ENCODE data around the gene VAMP2. TPM values are rescaled to one million over a fixed set of nuclear protein-coding genes. Genes with fewer than 3 reads are reported as not detected.

Gene VAMP2
- total and polyA plus RNA-seq, 4 donors: 33.9 to 76.2 (median 45.8) TPM

DNA sequence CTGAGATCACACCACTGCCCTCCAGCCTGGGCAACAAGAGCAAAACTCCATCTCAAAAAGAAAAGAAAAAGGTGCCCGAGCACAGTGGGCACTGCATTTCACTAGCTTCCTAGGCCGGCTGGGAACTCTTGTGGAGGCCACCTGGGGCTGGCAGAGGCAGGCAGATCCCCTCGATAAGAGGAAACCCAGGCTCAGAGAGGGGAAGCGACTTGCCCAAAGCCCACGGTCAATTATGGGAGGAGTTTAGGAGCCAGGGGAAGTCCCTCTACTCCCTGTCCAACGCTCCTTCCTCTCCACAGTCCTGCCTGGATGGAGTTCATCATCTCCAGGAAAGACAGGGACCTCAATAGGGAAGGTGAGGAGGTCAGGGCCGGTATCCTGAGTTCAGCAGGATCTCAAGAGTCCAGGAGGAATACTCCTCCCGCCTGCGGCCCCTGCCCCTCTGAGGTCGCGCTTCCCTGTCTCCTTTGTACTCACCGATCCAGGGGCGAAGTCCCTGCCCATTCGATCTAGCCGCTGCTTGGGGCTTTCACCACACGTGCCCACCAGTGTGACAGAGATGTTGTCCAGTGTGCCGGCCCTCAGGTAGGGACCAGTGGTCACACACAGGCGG, 45.3 kb downstream of the VAMP2 start:
- peaks cover 0 to 57% (median 39%) of the 10 kb centered on the region in 3 donors for H3K27me3 ChIP-seq (ENCODE audit: control insufficient read depth in 3 of 3, insufficient read depth in 3 of 3, low read length in 2 of 3)
- no peak for ATAC-seq (ENCODE audit: insufficient read depth, low FRiP score)
- H3K27ac ChIP-seq (ENCODE audit: low read depth in 1 of 2, low read length in 1 of 2): no peak overlapping the region
- H3K4me1 ChIP-seq (ENCODE audit: control insufficient read depth in 5 of 5, insufficient read depth in 5 of 5, low read length in 5 of 5): peaks cover 0 to 30% (median 10%) of the 10 kb centered on the region in 5 donors
- H3K4me3 ChIP-seq: no peak overlapping the region
- DNase-seq: no peak
- no peaks in the 10 kb centered on the region for H3K9me3 ChIP-seq (ENCODE audit: control insufficient read depth in 4 of 4, insufficient read depth in 3 of 4, low read length in 3 of 4)
- WGBS, 2 donors: 4 to 6% methylated on average over 17 to 18 of the region's 18 CpGs
- H3K36me3 ChIP-seq (ENCODE audit: control insufficient read depth in 4 of 4, insufficient read depth in 4 of 4, low read length in 4 of 4): no peaks in the 10 kb centered on the region
- TF ChIP-seq, protein P1, sequence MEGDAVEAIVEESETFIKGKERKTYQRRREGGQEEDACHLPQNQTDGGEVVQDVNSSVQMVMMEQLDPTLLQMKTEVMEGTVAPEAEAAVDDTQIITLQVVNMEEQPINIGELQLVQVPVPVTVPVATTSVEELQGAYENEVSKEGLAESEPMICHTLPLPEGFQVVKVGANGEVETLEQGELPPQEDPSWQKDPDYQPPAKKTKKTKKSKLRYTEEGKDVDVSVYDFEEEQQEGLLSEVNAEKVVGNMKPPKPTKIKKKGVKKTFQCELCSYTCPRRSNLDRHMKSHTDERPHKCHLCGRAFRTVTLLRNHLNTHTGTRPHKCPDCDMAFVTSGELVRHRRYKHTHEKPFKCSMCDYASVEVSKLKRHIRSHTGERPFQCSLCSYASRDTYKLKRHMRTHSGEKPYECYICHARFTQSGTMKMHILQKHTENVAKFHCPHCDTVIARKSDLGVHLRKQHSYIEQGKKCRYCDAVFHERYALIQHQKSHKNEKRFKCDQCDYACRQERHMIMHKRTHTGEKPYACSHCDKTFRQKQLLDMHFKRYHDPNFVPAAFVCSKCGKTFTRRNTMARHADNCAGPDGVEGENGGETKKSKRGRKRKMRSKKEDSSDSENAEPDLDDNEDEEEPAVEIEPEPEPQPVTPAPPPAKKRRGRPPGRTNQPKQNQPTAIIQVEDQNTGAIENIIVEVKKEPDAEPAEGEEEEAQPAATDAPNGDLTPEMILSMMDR (IDR thresholded peaks at IDR 0.05; ENCODE audit: control extremely low read depth, extremely low read depth): no peak
- H3K9ac ChIP-seq (ENCODE audit: insufficient read depth in 1 of 2, low read length in 2 of 2): no peak overlapping the region

DNA sequence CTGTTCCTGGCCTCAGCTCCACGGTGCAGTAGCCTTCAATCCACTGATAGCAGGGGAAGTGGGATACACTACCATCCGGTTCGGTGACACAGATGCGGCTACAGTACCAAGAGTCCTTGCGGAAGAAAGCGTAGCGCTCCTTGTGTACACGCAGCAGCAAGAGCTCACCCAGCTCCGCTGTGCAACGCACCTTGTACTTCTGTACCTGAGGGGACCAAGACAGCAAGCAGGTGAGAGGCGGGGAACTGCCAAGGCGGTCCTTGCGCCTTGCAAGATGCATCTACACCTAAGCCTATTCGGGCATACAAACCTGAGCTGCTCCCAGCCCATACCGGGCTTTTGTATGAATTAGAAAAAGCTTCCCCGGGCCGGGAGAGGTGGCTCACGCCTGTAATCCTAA, 46.0 kb downstream of the VAMP2 start:
- no peaks in the 10 kb centered on the region for H3K9me3 ChIP-seq (ENCODE audit: control insufficient read depth in 4 of 4, insufficient read depth in 3 of 4, low read length in 3 of 4)
- no peak for ATAC-seq (ENCODE audit: insufficient read depth, low FRiP score)
- no peak overlapping the region for H3K9ac ChIP-seq (ENCODE audit: insufficient read depth in 1 of 2, low read length in 2 of 2)
- no peaks in the 10 kb centered on the region for H3K36me3 ChIP-seq (ENCODE audit: control insufficient read depth in 4 of 4, insufficient read depth in 4 of 4, low read length in 4 of 4)
- H3K27ac ChIP-seq (ENCODE audit: low read depth in 1 of 2, low read length in 1 of 2): no peak overlapping the region
- no peak overlapping the region for H3K4me3 ChIP-seq
- no peak for DNase-seq
- H3K4me1 ChIP-seq (ENCODE audit: control insufficient read depth in 5 of 5, insufficient read depth in 5 of 5, low read length in 5 of 5): peaks cover 0 to 25% (median 9%) of the 10 kb centered on the region in 5 donors
- H3K27me3 ChIP-seq (ENCODE audit: control insufficient read depth in 3 of 3, insufficient read depth in 3 of 3, low read length in 2 of 3): peaks cover 0 to 54% (median 44%) of the 10 kb centered on the region in 3 donors
- TF ChIP-seq, protein P1 (IDR thresholded peaks at IDR 0.05; ENCODE audit: control extremely low read depth, extremely low read depth): no peak
- 42 to 49% methylated on average over 18 of the region's 18 CpGs for WGBS, 2 donors

DNA sequence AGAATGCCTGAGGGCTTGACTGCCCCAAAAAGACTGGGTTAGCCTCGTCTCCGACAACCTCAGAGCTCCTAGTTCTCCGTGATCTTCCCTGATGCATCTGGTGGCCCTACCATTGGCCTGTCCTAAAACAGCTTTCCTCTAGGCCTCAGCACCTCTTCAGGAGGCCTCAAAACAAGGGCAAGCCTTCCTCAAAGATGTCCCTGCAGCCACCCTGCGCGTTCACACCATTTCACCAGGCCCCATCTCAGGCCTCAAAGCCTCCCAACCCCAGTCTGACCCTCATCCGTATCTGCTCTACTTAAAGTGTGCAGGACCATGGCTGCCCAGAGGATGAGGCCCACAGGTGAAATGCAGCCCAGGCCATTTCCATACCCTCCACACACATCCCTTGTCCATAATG, 51.8 kb downstream of the VAMP2 start:
- Histone ChIP-seq H3K36me3 (ENCODE audit: control insufficient read depth in 4 of 4, insufficient read depth in 4 of 4, low read length in 4 of 4) (no peaks in the 10 kb centered on the region), H3K4me3 (no peak overlapping the region), H3K9ac (ENCODE audit: insufficient read depth in 1 of 2, low read length in 2 of 2) (no peak overlapping the region), H3K27me3 (ENCODE audit: control insufficient read depth in 3 of 3, insufficient read depth in 3 of 3, low read length in 2 of 3) (peaks cover 0 to 48% (median 47%) of the 10 kb centered on the region in 3 donors), H3K27ac (ENCODE audit: low read depth in 1 of 2, low read length in 1 of 2) (no peak overlapping the region), H3K4me1 (ENCODE audit: control insufficient read depth in 5 of 5, insufficient read depth in 5 of 5, low read length in 5 of 5) (peaks cover 0 to 8% (median 0%) of the 10 kb centered on the region in 5 donors), H3K9me3 (ENCODE audit: control insufficient read depth in 4 of 4, insufficient read depth in 3 of 4, low read length in 3 of 4) (peaks cover 0 to 4% (median 0%) of the 10 kb centered on the region in 4 donors)
- TF ChIP-seq, protein P1 (IDR thresholded peaks at IDR 0.05; ENCODE audit: control extremely low read depth, extremely low read depth): no peak
- DNase-seq: no peak
- no peak for ATAC-seq (ENCODE audit: insufficient read depth, low FRiP score)
- 94 to 95% methylated on average over 6 of the region's 6 CpGs for WGBS, 2 donors

DNA sequence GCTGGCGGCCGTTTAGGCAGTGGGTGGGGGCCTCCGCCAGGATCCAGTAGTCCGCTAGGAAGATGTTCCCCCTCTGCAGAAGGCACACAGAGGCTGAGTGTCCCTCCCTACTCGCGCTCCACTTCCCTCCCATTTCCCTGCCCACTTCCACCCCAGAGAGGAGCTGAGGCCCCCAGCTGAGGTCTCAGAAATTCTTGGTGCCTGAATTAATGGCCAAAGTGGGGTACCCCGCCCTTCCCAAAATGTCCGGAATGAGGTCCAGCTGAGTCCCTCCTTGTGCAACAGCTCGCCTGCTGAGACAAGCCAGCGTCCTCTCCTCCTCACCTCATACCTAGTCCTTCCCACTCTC, 52.3 kb downstream of the VAMP2 start:
- H3K27ac ChIP-seq (ENCODE audit: low read depth in 1 of 2, low read length in 1 of 2): no peak overlapping the region
- WGBS, 2 donors: 21% methylated on average over 10 of the region's 10 CpGs
- ATAC-seq (ENCODE audit: insufficient read depth, low FRiP score) (no peak), DNase-seq (no peak)
- no peaks in the 10 kb centered on the region for H3K36me3 ChIP-seq (ENCODE audit: control insufficient read depth in 4 of 4, insufficient read depth in 4 of 4, low read length in 4 of 4)
- H3K4me1 ChIP-seq (ENCODE audit: control insufficient read depth in 5 of 5, insufficient read depth in 5 of 5, low read length in 5 of 5): peaks cover 0 to 8% (median 0%) of the 10 kb centered on the region in 5 donors
- no peak overlapping the region for H3K9ac ChIP-seq (ENCODE audit: insufficient read depth in 1 of 2, low read length in 2 of 2)
- no peak overlapping the region for H3K4me3 ChIP-seq
- peaks cover 0 to 44% (median 43%) of the 10 kb centered on the region in 3 donors for H3K27me3 ChIP-seq (ENCODE audit: control insufficient read depth in 3 of 3, insufficient read depth in 3 of 3, low read length in 2 of 3)
- TF ChIP-seq, protein P1 (IDR thresholded peaks at IDR 0.05; ENCODE audit: control extremely low read depth, extremely low read depth): no peak
- H3K9me3 ChIP-seq (ENCODE audit: control insufficient read depth in 4 of 4, insufficient read depth in 3 of 4, low read length in 3 of 4): peaks cover 0 to 4% (median 0%) of the 10 kb centered on the region in 4 donors
